ENCODE measurements around the gene OXCT2.

Gene OXCT2

GRCh38 chr1:39733161-39733560, 38.0 kb downstream of the OXCT2 start:
- no peak for DNase-seq (ENCODE audit: low read depth)

GRCh38 chr1:39732730-39733129, 38.4 kb downstream of the OXCT2 start:
- DNase-seq (ENCODE audit: low read depth), result no peak

- no peak for DNase-seq (ENCODE audit: low read depth)
These were observed 41.3 kb downstream of the OXCT2 start for GRCh38 chr1:39729842-39730241.

- no peak for DNase-seq (ENCODE audit: low read depth)
These were observed 42.1 kb downstream of the OXCT2 start for GRCh38 chr1:39729030-39729429.

GRCh38 chr1:39727932-39728317, 43.2 kb downstream of the OXCT2 start:
- DNase-seq (ENCODE audit: low read depth), result no peak

- no peak for DNase-seq (ENCODE audit: low read depth)
These were observed 43.8 kb downstream of the OXCT2 start for GRCh38 chr1:39727221-39727931.

- DNase-seq (ENCODE audit: low read depth), result no peak
These were observed 44.5 kb downstream of the OXCT2 start for GRCh38 chr1:39726600-39726999.

GRCh38 chr1:39722495-39722894, 48.7 kb downstream of the OXCT2 start:
- DNase-seq (ENCODE audit: low read depth), result no peak

GRCh38 chr1:39721664-39722063, 49.5 kb downstream of the OXCT2 start:
- no peak for DNase-seq (ENCODE audit: low read depth)

- no peak for DNase-seq (ENCODE audit: low read depth)
These were observed 50.8 kb downstream of the OXCT2 start for GRCh38 chr1:39720094-39720999.
